DND-41 (cell line): ENCODE data around the gene FBXO41.

ENCODE experiments used
- EZH2 ChIP-seq: IDR thresholded peaks from 3 replicates; pipeline ENCODE4 v1.6.1; 2012; ENCODE audit warnings: borderline replicate concordance, low read depth, mild to moderate bottlenecking, moderate library complexity, low read length, inconsistent platforms; ENCODE audit not compliant: severe bottlenecking
- TF ChIP-seq, protein P1 (sequence below): IDR thresholded peaks from 2 replicates; pipeline ENCODE4 v1.5.1; 2012; ENCODE audit warnings: borderline replicate concordance, low read length, moderate library complexity, mild to moderate bottlenecking; ENCODE audit not compliant: poor library complexity, severe bottlenecking; ENCODE audit errors: extremely low read depth

DNA sequence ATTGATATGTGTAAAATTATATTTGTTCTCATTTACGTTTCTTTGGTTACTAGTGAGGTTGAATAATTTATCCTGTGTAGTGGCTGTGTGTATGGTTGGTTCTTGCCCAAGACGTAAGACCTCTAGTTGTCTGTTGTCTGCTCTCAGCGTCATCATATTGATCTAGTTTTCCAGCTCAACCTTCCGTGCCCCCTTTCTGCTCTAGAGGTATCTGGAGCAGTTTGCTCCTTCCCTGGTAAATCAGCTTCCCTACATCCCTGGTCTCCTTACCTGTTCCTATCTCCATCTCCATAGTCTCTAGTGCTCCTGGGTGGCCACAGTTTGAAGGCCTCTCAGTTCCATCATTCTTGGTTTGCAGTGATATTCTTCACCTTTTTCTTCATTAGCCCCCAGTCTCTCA is 69.0 kb downstream of the FBXO41 start:
- TF ChIP-seq, protein P1, sequence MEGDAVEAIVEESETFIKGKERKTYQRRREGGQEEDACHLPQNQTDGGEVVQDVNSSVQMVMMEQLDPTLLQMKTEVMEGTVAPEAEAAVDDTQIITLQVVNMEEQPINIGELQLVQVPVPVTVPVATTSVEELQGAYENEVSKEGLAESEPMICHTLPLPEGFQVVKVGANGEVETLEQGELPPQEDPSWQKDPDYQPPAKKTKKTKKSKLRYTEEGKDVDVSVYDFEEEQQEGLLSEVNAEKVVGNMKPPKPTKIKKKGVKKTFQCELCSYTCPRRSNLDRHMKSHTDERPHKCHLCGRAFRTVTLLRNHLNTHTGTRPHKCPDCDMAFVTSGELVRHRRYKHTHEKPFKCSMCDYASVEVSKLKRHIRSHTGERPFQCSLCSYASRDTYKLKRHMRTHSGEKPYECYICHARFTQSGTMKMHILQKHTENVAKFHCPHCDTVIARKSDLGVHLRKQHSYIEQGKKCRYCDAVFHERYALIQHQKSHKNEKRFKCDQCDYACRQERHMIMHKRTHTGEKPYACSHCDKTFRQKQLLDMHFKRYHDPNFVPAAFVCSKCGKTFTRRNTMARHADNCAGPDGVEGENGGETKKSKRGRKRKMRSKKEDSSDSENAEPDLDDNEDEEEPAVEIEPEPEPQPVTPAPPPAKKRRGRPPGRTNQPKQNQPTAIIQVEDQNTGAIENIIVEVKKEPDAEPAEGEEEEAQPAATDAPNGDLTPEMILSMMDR, result no peak
- TF ChIP-seq EZH2, result no peak
